ENCODE data around the gene BUB1B.

BUB1B gene

DNA sequence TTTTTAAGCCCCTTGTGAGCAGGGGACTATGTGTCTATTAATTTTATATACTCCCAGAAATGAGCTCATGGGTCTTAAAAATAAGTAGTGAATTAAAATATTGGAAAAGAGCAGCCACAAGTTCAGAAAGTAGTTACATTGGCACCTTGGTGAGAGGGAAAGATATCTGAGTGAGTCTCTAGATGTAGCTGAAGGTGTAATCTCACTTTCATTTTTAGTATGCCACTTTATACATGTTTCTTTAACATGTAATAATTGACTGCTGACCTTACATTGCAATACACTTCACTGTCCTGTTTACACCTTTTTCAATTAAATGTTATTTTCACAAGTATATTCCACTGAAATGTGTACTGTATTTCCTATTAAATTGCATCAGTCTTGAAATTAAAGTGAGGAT is 65.9 kb downstream of the BUB1B start:
- no peak for TF ChIP-seq CTCF (conservative IDR thresholded peaks at IDR 0.05; ENCODE audit: control insufficient read depth, insufficient read depth, low read depth, low read length)
- DNase-seq (ENCODE audit: low read depth), result no peak
- no peak overlapping the region for H3K4me3 ChIP-seq (ENCODE audit: control insufficient read depth, low read depth, low read length)

DNA sequence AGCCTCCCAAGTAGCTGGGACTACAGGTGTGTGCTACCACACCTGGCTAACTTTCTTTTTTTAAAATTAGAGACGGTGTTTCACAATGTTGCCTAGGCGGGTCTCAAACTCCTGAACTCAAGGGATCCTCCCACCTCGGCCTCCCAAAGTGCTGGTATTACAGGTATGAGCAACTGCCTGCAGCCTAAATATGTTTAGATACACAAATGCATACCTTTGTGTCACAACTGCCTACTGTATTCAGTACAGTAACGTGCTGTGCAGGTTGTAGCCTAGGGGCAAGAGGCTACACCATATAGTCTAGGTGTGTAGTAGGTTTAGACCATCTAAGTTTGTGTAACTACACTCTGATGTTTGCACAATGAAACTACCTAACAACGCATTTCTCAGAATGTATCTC is 68.4 kb downstream of the BUB1B start:
- TF ChIP-seq CTCF (conservative IDR thresholded peaks at IDR 0.05; ENCODE audit: control insufficient read depth, insufficient read depth, low read depth, low read length), result no peak

GRCh38 chr15:40229956-40230355 is 69.1 kb downstream of the BUB1B start:
- TF ChIP-seq CTCF (conservative IDR thresholded peaks at IDR 0.05; ENCODE audit: control insufficient read depth, insufficient read depth, low read depth, low read length), result no peak

More for the DNA sequence above, 68.4 kb downstream of the BUB1B start:
- H3K4me3 ChIP-seq (ENCODE audit: control insufficient read depth, low read depth, low read length), result no peak overlapping the region
- no peak for DNase-seq (ENCODE audit: low read depth)

DNA sequence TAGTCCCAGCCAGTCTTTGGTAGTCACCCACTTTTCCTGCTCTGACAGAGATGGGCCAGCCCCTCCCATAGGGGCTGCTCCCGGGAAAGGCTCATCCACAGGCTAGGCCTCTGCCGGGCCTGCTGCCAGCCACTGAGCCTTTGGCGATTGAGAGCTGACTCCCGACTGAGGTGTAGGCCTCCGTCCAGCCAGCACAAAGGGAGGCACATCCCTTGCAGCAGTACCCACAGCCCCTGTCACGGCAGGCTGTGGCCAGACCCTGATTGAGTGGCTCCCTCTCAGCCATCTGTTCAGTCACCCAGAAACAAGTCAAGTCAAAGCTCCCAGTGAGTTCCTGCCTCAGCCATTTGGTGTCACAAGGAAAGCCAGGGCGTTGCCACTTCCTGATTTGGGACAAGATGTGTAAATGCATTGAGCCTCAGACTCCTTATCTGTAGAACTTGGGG is 71.8 kb downstream of the BUB1B start:
- DNase-seq (ENCODE audit: low read depth), result peak; percentile 14
- TF ChIP-seq CTCF (conservative IDR thresholded peaks at IDR 0.05; ENCODE audit: control insufficient read depth, insufficient read depth, low read depth, low read length), result no peak
- no peak overlapping the region for H3K4me3 ChIP-seq (ENCODE audit: control insufficient read depth, low read depth, low read length)

More at GRCh38 chr15:40229956-40230355, 69.1 kb downstream of the BUB1B start:
- DNase-seq (ENCODE audit: low read depth), result no peak
- no peak overlapping the region for H3K4me3 ChIP-seq (ENCODE audit: control insufficient read depth, low read depth, low read length)

DNA sequence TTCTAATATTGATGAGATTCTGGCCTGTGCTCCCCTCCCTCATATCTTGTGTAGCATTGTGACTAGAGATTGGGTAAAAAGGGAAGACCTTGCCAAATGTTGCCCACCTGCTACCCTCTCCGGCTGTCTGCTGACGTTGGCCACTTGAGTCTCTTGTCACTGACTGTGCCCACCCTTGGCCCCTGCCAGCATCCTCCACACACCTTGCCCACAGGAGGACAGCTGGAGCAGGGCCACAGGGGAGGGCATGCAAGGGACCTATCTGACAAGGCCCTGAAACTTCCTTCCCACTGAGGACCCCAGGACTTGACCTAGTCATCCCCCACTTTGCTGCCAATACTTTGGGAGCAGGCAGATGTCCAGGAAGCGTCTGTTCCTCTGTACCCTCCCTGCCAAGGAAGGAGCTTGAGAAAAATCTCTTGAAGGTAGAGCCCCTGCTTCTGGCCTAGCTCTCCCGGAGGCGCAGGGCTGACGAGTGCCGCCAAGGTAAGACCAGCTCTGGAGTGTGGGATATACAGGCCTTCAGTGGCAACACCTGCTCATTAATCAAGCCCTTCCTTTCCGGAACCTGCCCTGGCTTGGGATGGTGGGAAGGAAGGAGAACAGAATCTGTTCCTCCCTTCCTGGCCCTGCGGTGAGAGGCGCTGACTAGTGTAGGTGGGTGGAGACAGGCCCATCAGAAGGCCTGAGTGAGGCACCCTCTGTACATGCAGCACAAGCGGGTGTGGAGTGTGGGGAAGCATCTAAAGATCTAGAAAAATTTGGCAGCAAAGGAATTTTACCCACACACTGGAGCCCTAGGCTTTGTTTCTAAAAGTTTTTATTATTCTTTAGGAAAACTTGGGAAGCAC is 73.1 kb downstream of the BUB1B start:
- H3K4me3 ChIP-seq (ENCODE audit: control insufficient read depth, low read depth, low read length), result no peak overlapping the region
- DNase-seq (ENCODE audit: low read depth), result no peak
- TF ChIP-seq CTCF (conservative IDR thresholded peaks at IDR 0.05; ENCODE audit: control insufficient read depth, insufficient read depth, low read depth, low read length), result no peak

GRCh38 chr15:40234783-40235182 is 73.9 kb downstream of the BUB1B start:
- TF ChIP-seq CTCF (conservative IDR thresholded peaks at IDR 0.05; ENCODE audit: control insufficient read depth, insufficient read depth, low read depth, low read length), result no peak
- no peak for DNase-seq (ENCODE audit: low read depth)
- H3K4me3 ChIP-seq (ENCODE audit: control insufficient read depth, low read depth, low read length), result no peak overlapping the region
